GM18907 (cell line): Measurements from ENCODE around the gene NAP1L5.

ENCODE experiments used
- ATAC-seq: cut with Tn5 transposase; IDR thresholded peaks from one replicate; pipeline ENCODE4 v1.9.1; 2021; ENCODE audit warnings: mild to moderate bottlenecking, moderate library complexity; ENCODE audit not compliant: unreplicated experiment

Gene NAP1L5, protein sequence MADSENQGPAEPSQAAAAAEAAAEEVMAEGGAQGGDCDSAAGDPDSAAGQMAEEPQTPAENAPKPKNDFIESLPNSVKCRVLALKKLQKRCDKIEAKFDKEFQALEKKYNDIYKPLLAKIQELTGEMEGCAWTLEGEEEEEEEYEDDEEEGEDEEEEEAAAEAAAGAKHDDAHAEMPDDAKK

DNA sequence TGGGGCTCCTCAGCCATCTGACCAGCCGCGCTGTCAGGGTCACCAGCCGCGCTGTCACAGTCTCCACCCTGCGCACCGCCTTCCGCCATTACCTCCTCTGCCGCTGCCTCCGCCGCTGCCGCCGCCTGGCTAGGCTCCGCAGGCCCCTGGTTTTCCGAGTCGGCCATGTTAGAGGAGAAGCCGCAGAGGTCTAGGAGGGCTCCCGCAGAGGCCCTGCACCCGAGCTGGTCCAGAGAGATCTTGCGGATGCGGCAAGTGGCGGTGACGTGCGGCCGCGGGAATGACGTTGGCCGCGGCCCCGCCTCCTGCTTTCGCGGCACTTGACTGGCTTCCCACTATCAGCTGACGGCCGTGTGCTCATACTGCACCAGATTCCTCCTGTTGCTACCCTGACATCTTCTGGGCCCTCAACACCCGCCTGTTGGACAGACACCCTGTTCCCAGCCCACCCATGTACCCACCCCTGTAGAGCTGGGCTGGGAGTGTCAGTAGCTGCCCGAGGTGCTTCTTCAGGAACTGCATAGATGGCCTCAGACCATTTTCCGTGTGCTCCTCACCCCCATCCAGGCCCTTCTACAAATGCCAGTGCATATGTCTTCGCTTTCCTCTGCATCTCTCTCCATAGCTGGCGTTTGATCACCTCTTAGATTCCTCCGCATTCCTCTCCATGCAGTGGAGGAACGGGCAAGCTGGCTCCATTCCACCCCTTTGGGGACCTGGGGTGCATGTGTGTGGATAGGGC, at the start of gene NAP1L5:
NAP1L5 (minus strand) TSS at position 242 of the 742 bp plus-strand sequence; CDS start at position 167, 75 bp downstream.
- ATAC-seq, result peak; percentile 96

- ATAC-seq, result no peak
Observed at GRCh38 chr4:88747351-88747750, 49.7 kb upstream of the NAP1L5 start.

DNA sequence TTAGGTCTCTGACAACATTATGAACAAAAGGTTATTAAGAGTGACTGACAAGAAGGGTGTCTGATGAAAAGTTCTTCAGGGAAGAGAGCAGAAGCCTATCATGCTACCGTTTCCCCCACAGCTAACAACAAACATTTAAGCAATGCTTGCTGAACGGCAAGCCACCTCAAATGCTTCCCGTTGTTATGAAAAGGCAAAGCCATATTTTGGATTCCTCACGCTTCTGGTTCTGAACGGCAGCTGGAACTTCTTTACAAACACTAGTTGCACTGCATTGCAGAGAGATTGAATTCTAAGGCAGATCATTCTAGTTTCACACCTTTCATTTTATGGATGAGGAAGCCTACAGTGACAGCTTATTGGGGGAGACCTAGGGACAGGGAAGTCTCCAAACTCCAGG, 48.6 kb upstream of the NAP1L5 start:
- ATAC-seq, result no peak

GRCh38 chr4:88745581-88746163, 48.0 kb upstream of the NAP1L5 start:
- ATAC-seq, result no peak

- ATAC-seq, result no peak
Observed at GRCh38 chr4:88745175-88745574, 47.5 kb upstream of the NAP1L5 start.

- ATAC-seq, result no peak
Observed at GRCh38 chr4:88744609-88745008, 47.0 kb upstream of the NAP1L5 start.

DNA sequence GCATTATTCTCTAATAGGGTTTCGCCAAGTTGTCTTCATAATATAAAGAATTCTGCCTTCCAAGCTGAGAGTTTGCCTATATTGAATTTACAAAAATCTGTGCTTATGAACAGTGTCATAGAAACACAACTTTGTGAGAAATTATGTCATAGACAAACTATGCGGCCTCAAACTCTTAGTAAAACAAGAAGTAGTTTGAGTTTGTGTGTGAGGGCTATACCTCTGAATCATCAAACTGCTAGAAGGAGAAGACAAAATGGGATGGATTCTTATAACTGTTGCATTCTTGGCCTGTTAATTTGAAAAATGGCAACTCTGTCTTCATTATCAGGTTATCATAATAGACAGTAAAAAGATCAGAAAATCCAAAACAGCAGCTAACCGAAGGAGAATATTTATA, 46.1 kb upstream of the NAP1L5 start:
- ATAC-seq, result no peak

GRCh38 chr4:88742561-88742960, 44.9 kb upstream of the NAP1L5 start:
- ATAC-seq, result no peak

DNA sequence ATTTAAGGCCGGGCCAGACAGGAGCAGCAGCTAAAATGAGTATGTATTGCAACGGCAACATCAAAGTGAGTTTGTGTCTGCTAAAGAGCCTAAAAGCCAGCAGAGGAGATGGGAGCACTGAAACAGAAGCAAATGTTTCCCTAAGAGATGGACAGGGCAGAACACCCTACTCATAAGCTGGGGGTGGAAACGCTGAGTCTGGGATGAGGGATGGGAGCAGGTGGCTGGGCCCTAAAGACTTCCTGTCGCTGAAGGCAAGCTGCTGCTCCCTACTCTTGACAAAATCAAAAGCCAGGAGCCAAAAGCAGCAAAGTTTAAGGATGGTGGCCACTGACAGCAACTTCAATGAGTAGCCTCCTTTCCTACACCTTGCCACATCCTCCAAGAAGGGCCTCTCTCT, 40.6 kb upstream of the NAP1L5 start:
- ATAC-seq, result no peak

DNA sequence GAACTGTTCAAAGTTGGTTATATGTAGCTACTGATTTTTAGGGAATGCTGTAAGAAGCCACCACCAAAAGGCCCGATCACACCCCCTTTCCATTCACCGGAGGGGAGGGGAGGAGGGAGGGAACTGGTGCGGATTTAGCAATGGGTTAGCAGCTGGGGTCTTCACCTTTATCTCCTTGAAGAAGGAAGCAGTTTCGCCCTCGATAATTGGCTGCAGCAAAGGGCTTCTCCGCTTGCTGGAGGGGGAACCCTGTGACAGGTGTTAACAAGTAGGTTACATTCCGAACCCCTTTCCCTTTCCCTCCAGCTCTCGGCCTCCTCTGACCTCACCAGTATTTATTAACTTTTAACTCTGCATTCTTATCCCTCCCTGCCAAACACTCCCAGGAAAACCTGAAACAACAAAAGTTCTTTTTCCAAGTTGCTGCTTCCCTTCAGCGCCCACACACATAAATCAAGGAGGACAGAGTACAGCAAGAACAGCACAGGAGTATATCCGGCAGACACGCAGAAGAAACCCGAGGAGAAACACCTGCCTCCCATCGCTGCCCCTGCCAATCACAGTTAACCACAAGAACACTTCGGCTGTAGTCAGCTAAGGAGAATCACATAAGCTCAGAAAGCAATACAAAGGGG, 39.8 kb upstream of the NAP1L5 start:
- peak; percentile 99 for ATAC-seq

GRCh38 chr4:88736264-88736663, 38.6 kb upstream of the NAP1L5 start:
- no peak for ATAC-seq

- no peak for ATAC-seq
Observed at GRCh38 chr4:88735564-88735963, 37.9 kb upstream of the NAP1L5 start.

DNA sequence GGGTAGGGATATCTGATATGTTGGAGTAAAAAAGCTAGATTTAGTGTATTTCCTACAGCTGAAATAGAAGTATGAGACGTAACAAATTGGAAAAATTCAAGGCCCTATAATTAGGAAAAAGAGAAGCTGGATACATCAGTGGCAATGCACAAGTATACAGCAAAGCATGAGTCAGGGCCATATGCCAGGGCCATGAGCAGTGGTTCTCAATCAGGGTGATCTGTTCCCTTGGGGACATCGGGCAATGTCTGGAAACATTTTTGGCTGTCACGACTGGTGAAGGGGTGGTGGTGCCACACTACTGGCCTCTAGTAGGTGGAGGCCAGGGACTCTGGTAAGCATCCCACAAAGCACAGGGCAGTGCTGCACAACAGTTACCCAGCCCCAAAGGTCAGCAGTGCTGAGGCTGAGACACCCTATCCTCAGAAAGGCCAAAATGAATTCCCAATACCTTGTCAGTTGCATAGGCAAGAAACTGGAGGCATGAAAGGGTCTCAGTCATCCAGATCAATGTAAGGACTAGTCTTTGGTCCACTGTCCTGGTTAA, 36.8 kb upstream of the NAP1L5 start:
- ATAC-seq, result no peak

DNA sequence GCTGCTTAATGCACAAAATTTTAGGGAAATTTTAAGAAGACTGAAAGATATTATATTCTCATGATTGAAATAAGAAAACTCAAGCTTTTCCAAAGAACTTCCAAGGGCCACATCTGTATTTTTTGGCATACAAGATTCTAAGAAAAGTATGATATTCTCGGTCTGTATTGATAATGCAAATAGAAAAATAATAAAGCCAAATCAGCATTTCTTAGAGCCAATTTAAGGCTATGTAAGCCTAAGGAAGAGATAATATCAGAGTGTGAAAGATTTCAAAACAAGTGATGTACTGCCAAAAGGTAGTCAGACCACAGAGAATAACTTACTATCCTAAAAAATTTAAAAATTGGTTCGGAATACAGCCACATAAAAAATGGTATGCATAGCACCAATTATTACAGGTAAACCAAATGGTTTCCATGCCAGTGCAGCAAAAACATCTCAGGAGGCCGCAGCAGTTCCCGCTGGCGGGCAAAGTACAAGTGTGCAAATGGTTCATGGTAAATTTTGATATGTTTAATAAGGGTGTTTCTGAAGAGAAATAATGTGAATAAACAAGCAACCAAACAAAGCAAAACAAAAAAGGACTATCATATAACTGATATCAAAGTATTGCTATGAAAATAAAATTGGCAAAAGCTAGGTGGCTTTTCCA, 35.2 kb upstream of the NAP1L5 start:
- no peak for ATAC-seq

DNA sequence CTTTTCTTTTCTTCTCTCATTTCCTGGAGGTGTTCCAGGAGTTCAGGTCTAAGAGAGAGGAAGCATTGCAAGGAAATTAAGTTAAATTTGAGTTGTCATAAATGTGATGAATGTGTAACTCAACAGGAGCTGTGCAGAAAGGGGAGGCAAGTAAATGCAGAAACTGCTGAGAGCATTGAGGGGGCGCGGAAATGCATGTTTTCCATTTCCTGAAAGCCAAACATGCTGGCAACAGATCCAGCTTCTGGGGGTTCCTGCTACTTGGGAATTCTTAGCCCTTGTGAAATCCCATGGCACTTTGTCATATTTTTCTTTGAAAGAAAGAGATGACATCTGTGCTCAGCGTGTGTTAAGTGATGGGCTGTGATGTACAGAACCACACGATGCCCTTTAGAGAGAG, 33.8 kb upstream of the NAP1L5 start:
- no peak for ATAC-seq

GRCh38 chr4:88730811-88731210, 33.2 kb upstream of the NAP1L5 start:
- no peak for ATAC-seq

- no peak for ATAC-seq
Observed at GRCh38 chr4:88729146-88729760, 31.6 kb upstream of the NAP1L5 start.

DNA sequence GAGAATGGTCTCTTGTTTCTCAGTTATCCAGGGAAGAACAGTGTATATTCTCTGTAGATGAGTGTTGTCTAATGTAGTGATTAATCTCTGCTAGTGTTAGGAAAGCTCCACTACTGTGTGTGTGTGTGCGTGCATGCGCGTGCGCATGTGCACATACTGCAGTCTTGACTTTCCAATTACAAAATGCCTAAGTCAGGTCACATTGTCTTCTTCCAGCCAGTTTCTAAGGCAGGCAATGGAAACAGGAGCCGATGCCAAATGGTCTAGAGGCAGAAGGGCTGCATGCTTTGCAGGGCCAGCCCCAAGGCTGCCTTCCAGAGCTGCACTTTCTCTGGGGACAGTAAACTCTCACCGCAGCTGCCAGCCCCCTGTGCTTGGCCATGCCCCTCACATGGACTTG, 30.5 kb upstream of the NAP1L5 start:
- ATAC-seq, result no peak

GRCh38 chr4:88725986-88726385, 28.4 kb upstream of the NAP1L5 start:
- ATAC-seq, result no peak

DNA sequence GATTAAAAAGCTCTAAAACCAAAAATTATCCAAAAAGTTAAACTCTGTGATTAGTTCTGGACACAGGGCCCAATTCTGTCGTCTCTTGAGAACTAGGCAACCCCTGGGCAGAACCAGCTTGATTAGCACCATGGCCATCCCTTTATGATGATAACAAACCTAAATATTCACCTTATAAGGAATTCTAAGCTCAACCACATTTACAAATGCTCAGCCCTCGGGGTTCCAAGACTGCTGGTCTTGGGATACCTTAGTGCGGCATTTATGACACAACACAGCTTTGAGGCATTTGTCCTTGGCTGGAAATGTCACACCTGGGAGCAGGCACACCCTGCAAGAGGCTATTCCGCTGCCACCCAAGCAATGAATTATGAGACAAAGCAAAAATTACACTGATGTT, 27.5 kb upstream of the NAP1L5 start:
- no peak for ATAC-seq

DNA sequence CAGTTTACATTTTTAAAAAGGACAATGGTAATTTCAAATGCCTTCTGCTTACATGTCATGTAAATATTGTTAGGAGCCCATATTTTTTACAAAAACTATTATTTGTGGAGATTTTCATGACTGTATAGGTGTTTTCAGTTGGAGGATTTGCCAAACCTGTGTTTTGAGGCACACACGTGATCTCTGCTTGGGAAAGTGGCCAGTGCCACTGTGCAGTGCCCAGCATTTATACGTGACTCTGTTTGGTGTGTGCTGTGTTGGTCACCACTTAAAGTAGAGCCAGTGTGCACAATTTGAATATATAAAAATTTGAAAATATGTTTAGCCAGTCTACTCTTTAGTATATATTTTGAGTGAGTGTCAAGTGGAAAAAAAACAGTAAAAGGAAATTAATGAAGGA, 26.8 kb upstream of the NAP1L5 start:
- ATAC-seq, result no peak
